CD14-positive monocyte (primary cell): ENCODE measurements around the gene OR9Q2. TPM values are rescaled to one million over a fixed set of nuclear protein-coding genes. Genes with fewer than 3 reads are reported as not detected.

Experiments used
- DNase-seq, 3 donors: peaks; one replicate each; pipeline ENCODE4 v3.0.0-alpha.2; 2011 to 2022
- H2AFZ ChIP-seq: 2 replicates; pipeline ENCODE4 v1.6.0; 2012; ENCODE audit warnings: mild to moderate bottlenecking, low read depth, low read length, inconsistent platforms; ENCODE audit not compliant: insufficient read depth, poor library complexity, severe bottlenecking
- H3K27ac ChIP-seq, 2 donors: 1 replicate in 1 of 2; 2 replicates in 1 of 2; pipeline ENCODE4 v1.5.1; 2012 to 2013; ENCODE audit warnings: low read length in 2 of 2, control low read depth in 1 of 2, inconsistent platforms in 1 of 2, low read depth in 1 of 2, mild to moderate bottlenecking in 1 of 2
- H3K27me3 ChIP-seq, 2 donors: one replicate each; pipeline versions ENCODE4 v1.6.0 to v1.6.1; 2011 to 2013; ENCODE audit warnings: low read length in 2 of 2; ENCODE audit not compliant: control insufficient read depth in 2 of 2, insufficient read depth in 2 of 2
- H3K36me3 ChIP-seq, 2 donors: replicated peaks in 1 of 2; 1 replicate in 1 of 2; 2 replicates in 1 of 2; pipeline versions ENCODE4 v1.5.1 to v1.6.1; 2012 to 2013; ENCODE audit warnings: low read length in 2 of 2, control low read depth in 1 of 2, inconsistent platforms in 1 of 2, mild to moderate bottlenecking in 1 of 2; ENCODE audit not compliant: insufficient read depth in 2 of 2, control insufficient read depth in 1 of 2
- H3K4me1 ChIP-seq, 2 donors: 1 replicate in 1 of 2; 2 replicates in 1 of 2; pipeline versions ENCODE4 v1.5.1 to v1.6.1; 2012 to 2013; ENCODE audit warnings: low read length in 2 of 2, control low read depth in 1 of 2, inconsistent platforms in 1 of 2, mild to moderate bottlenecking in 1 of 2, moderate library complexity in 1 of 2; ENCODE audit not compliant: insufficient read depth in 2 of 2, control insufficient read depth in 1 of 2
- H3K4me2 ChIP-seq: replicated peaks from 2 replicates; pipeline ENCODE3; 2012; ENCODE audit warnings: low read length, moderate library complexity, mild to moderate bottlenecking; ENCODE audit not compliant: poor library complexity, severe bottlenecking; ENCODE audit errors: extremely low read depth
- H3K4me3 ChIP-seq, 3 experiments: fragments of 200-600 bp in 1 of 3; sonication (generic) in 1 of 3; replicated peaks in 1 of 3; 1 replicate in 2 of 3; 2 replicates in 1 of 3; pipeline ENCODE4 v1.5.1; 2011 to 2013; ENCODE audit warnings: low read length in 3 of 3, mild to moderate bottlenecking in 3 of 3, control low read depth in 2 of 3, low read depth in 2 of 3, inconsistent platforms in 1 of 3, moderate library complexity in 1 of 3
- H3K79me2 ChIP-seq: 2 replicates; pipeline ENCODE4 v1.6.0; 2012; ENCODE audit warnings: mild to moderate bottlenecking, control low read depth, inconsistent platforms, low read length, moderate library complexity; ENCODE audit not compliant: insufficient read depth
- H3K9ac ChIP-seq: 2 replicates; pipeline ENCODE4 v1.6.0; 2017; ENCODE audit warnings: low read length, mild to moderate bottlenecking; ENCODE audit not compliant: insufficient read depth, poor library complexity, severe bottlenecking
- H3K9me3 ChIP-seq, 2 donors: replicated peaks in 1 of 2; 1 replicate in 1 of 2; 2 replicates in 1 of 2; pipeline versions ENCODE4 v1.5.1 to v1.6.1; 2012 to 2013; ENCODE audit warnings: low read length in 2 of 2, control low read depth in 1 of 2; ENCODE audit not compliant: control insufficient read depth in 1 of 2, insufficient read depth in 1 of 2
- H4K20me1 ChIP-seq: 2 replicates; pipeline ENCODE4 v1.6.0; 2012; ENCODE audit warnings: mild to moderate bottlenecking, low read length, control low read depth, moderate library complexity; ENCODE audit not compliant: insufficient read depth
- H3K27ac Mint-ChIP-seq, 7 donors: one replicate each; pipeline ENCODE4 v1.8.0; 2020; ENCODE audit warnings: mild to moderate bottlenecking in 7 of 7, mixed read lengths in 7 of 7, moderate library complexity in 6 of 7, inconsistent platforms in 2 of 7
- H3K27me3 Mint-ChIP-seq, 3 donors: one replicate each; pipeline ENCODE4 v1.8.0; 2021 to 2022; ENCODE audit warnings: low read depth in 3 of 3, mild to moderate bottlenecking in 3 of 3, mixed read lengths in 3 of 3, moderate library complexity in 3 of 3, inconsistent platforms in 1 of 3
- H3K36me3 Mint-ChIP-seq, 2 donors: one replicate each; pipeline ENCODE4 v1.8.0; 2020; ENCODE audit warnings: mixed read lengths in 2 of 2, inconsistent platforms in 1 of 2, mild to moderate bottlenecking in 1 of 2
- H3K4me1 Mint-ChIP-seq: one replicate; pipeline ENCODE4 v1.8.0; 2020; ENCODE audit warnings: mild to moderate bottlenecking, mixed read lengths
- H3K4me3 Mint-ChIP-seq, 2 donors: one replicate each; pipeline ENCODE4 v1.8.0; 2020; ENCODE audit warnings: mild to moderate bottlenecking in 2 of 2, mixed read lengths in 2 of 2, moderate library complexity in 1 of 2
- H3K9me3 Mint-ChIP-seq, 7 donors: one replicate each; pipeline ENCODE4 v1.8.0; 2020 to 2022; ENCODE audit warnings: mixed read lengths in 7 of 7, mild to moderate bottlenecking in 6 of 7, moderate library complexity in 6 of 7, inconsistent platforms in 2 of 7
- CTCF ChIP-seq: fragments of 200-600 bp; IDR thresholded peaks from one replicate; pipeline ENCODE4 v1.8.0; 2022; ENCODE audit warnings: antibody characterized with exemption, mild to moderate bottlenecking
- WGBS: methylation state at CpG from one replicate; pipeline ENCODE4 v1.1.5; 2013; ENCODE audit warnings: missing lambda C conversion rate; ENCODE audit not compliant: insufficient coverage; 5-methylcytosine and 5-hydroxymethylcytosine counted together
- intact Hi-C, 2 donors: fragments of 100-400 bp; cut with micrococcal nuclease; formaldehyde crosslinking; loops; one replicate each; pipeline versions ENCODE4 v1.15.0 to v1.15.1; 2023
- polyA plus RNA-seq, 3 donors: library from polyadenylated mRNA; depleted of rRNA in 1 of 3; unstranded in 2 of 3; stranded (reverse) in 1 of 3; fragments of 300-500 nt in 2 of 3; fragments of >200 nt in 1 of 3; fragmentation: Illumina TruSeq in 2 of 3; gene quantifications; 1 replicate in 2 of 3; 2 replicates in 1 of 3; pipeline ENCODE4 v1.2.3, GENCODE V29; 2012 to 2021

The OR9Q2 gene
- polyA plus RNA-seq, 3 donors = not detected

GRCh38 chr11:58152781-58153180 is 36.1 kb upstream of the OR9Q2 start:
- Mint-ChIP-seq H3K4me3 (no peak overlapping the region), H3K27me3 (peaks cover 0 to 4% (median 0%) of the 10 kb centered on the region in 3 donors), H3K27ac (no peak overlapping the region), H3K4me1 (peaks cover 3% of the 10 kb centered on the region), H3K36me3 (no peaks in the 10 kb centered on the region), H3K9me3 (peaks cover 0 to 7% (median 0%) of the 10 kb centered on the region in 7 donors)
- Histone ChIP-seq H3K9me3 (no peaks in the 10 kb centered on the region), H3K4me3 (no peak overlapping the region), H4K20me1 (no peaks in the 10 kb centered on the region), H3K79me2 (no peaks in the 10 kb centered on the region), H3K27ac (no peak overlapping the region), H3K4me2 (no peak overlapping the region), H3K27me3 (no peaks in the 10 kb centered on the region), H2AFZ (no peak overlapping the region), H3K9ac (no peak overlapping the region), H3K4me1 (peaks cover 0 to 4% of the 10 kb centered on the region in 2 donors), H3K36me3 (no peaks in the 10 kb centered on the region)
- no peak for TF ChIP-seq CTCF
- 100% methylated on average over 2 of the region's 3 CpGs for WGBS
- no peak for DNase-seq
- intact Hi-C loops = no loop called here

GRCh38 chr11:58164389-58164788 is 24.5 kb upstream of the OR9Q2 start:
- no peak overlapping the region for H3K27ac ChIP-seq
- no peaks in the 10 kb centered on the region for H3K27me3 ChIP-seq
- H3K4me1 Mint-ChIP-seq = no peaks in the 10 kb centered on the region
- H3K27ac Mint-ChIP-seq = no peak overlapping the region
- H3K9me3 ChIP-seq = peaks cover 0 to 3% of the 10 kb centered on the region in 2 donors
- no peak for DNase-seq
- H4K20me1 ChIP-seq = no peaks in the 10 kb centered on the region
- no peak overlapping the region for H2AFZ ChIP-seq
- no peak for TF ChIP-seq CTCF
- no peaks in the 10 kb centered on the region for H3K4me1 ChIP-seq
- H3K36me3 Mint-ChIP-seq = no peaks in the 10 kb centered on the region
- H3K79me2 ChIP-seq = no peaks in the 10 kb centered on the region
- no peak overlapping the region for H3K4me3 ChIP-seq
- 100% methylated on average over 1 of the region's 4 CpGs for WGBS
- H3K4me2 ChIP-seq = no peak overlapping the region
- no peaks in the 10 kb centered on the region for H3K27me3 Mint-ChIP-seq
- intact Hi-C loops = no loop called here
- H3K36me3 ChIP-seq = no peaks in the 10 kb centered on the region
- H3K4me3 Mint-ChIP-seq = no peak overlapping the region
- H3K9me3 Mint-ChIP-seq = peaks cover 0 to 3% (median 0%) of the 10 kb centered on the region in 7 donors
- H3K9ac ChIP-seq = no peak overlapping the region
